T1000 (cell line): Measurements from ENCODE around the gene XAF1.
"Not testable (repeated sequence)": the region's sequence is repeated elsewhere in the genome, so short reads cannot be mapped to it uniquely, and the experiment has no call there.

ENCODE experiments used
- DNase-seq: peaks from one replicate; lab custom pipeline; 2025; ENCODE audit warnings: mixed read lengths; lab: John Stamatoyannopoulos, UW

XAF1 gene

DNA sequence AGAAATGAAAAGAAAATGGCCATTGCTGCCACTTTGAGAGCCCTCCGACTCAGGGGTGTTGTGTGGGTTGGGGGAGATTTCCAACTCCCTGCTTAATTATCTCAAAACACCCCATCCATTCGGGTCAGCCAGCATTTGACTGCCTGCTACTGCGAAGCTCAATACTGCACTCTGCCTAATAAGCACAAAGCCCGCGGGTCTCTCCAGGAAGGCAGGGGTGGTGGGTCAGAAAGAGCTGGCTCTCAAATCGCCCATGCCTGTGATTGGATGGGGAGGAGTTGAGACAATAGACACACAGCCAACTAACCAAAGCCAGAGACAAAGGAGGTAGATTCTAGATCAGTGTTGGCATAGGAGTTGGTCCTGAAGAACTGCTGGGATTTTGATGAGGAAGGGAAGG lies 2.3 kb upstream of the XAF1 start:
- no peak for DNase-seq

DNA sequence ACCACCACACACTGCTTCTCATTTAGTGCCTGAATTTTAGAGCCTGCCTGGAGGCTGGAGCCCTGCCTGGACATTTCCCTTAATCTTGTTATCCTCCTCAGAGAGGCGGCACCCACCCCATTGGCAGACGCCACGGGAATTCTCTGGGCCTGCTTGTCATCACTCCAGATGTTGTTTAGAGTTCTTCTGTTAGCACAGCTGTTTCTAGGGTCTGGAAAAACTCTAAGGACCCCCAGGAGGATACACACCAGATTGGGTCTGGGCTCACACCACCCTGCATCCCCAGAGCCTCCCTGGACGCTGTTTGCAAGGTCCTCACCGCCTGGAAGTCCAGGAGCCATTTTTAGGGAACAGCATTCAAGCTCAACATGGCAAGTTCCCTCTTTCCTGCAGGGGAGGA lies 565 bp upstream of the XAF1 start:
- DNase-seq, result no peak

GRCh38 chr17:6756425-6757031 lies 682 bp downstream of the XAF1 start:
- no peak for DNase-seq

- DNase-seq, result no peak
Measured at GRCh38 chr17:6757747-6758146, 1.9 kb downstream of the XAF1 start.

- no peak for DNase-seq
Measured at GRCh38 chr17:6761779-6762178, 5.9 kb downstream of the XAF1 start.

DNA sequence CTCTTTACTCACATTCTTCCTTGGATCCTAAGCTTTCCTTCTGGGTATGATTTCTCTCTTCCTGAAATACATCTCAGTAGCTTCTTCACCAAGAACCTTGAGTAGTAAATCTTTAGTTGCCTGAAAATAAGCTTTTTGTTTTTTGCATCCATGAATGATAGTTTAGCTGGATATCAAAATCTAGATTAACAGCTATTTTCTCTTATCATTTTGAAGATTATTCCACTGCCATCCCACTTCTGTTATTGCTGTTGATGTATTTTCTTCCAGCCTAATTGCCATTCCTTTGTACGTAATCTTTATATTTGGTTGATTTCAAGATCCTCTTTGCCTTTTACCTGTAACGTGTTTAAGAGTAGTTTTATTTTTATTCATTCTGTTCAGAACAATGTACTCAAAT lies 12.6 kb downstream of the XAF1 start:
- no peak for DNase-seq

- no peak for DNase-seq
Measured at GRCh38 chr17:6772016-6772415, 16.2 kb downstream of the XAF1 start.

GRCh38 chr17:6774906-6775305 lies 19.1 kb downstream of the XAF1 start:
- DNase-seq, result not testable (repeated sequence)

DNA sequence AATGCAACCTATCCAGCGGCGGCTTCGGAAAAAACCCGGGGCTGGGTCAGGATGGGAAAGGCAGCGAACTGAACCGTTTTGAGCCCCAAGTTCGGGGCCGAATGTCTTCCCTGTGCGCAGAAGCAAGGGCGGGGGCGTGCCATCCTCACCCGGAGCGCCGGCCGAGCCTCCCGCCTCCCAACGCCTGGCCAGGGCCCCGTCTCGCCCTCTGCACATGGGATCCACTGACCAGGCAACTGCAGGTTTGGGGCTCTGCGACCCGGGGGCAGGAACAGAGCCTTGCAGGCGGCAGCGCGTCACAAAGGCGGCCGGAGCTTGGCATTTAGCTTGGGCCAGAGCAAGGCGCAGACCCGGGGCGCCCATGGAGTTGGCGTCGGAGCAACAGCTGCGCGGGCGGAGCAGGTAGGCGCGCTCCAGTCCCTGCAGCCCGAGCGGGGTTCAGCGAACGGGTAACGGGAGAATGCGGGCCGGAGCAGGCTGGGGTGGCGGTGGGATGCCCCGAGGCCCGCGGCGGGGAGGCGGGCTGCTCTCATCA lies 20.1 kb downstream of the XAF1 start, which contains the start of gene FBXO39:
Gene FBXO39 (plus strand): TSS at position 345 of the 535 bp plus-strand sequence. CDS start 3,654 bp downstream, outside the sequence.
- DNase-seq, result no peak

- no peak for DNase-seq
Measured at GRCh38 chr17:6779411-6779810, 23.6 kb downstream of the XAF1 start.

GRCh38 chr17:6780001-6780400 lies 24.2 kb downstream of the XAF1 start:
- DNase-seq, result no peak

- no peak for DNase-seq
Measured at GRCh38 chr17:6780886-6781285, 25.0 kb downstream of the XAF1 start.

GRCh38 chr17:6782244-6782643 lies 26.4 kb downstream of the XAF1 start:
- DNase-seq, result no peak

DNA sequence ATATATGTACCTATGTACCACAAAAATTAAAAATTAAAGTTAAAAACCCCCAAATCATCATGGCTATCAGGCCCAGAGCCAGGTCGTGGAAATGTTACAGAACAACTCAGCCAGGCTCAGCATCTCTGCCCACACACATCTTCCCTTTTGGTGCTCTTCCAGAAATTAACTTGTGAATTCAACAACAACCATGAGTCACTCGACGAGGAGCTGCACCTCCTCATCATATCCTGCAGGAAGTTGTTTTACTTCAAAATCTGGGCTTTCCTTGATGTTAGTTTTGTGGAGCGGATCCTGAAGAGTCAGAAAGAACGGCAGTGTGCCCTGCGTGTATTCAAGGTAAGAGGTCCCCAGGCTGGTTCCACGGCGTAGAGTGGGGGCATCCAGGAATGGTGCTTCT lies 30.8 kb downstream of the XAF1 start:
- no peak for DNase-seq

DNA sequence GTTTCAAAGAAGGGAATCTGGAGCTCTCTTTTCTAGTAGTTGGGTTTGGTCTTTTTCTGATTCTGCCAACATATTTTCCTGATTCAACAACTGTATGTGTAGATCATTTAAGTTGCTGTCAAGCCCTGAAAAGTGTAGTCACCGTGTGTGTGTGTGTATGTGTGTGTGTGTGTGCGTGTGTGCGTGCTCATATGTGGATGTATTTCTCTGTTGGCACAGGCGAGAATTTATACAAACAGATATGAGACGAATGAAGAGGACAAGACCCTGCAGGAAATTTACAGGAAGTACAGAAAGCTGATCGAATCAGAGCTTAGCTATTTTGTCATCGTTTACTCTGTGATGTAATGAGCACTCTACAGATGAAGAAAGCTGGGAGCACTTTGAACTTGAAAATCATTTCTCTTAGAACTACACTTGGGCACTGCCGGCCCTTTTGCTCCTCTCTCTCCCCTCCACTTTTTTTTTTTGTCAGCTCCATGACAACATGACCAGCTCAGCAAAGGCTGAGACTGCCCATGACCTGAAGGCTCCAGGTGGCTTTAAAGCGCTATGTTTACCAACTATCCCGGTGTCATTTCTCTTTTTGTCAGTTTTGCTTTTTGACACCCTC lies 31.3 kb downstream of the XAF1 start:
- no peak for DNase-seq

GRCh38 chr17:6789146-6789545 lies 33.3 kb downstream of the XAF1 start:
- DNase-seq, result no peak

GRCh38 chr17:6793748-6794493 lies 38.1 kb downstream of the XAF1 start:
- no peak for DNase-seq

- DNase-seq, result no peak
Measured at GRCh38 chr17:6796017-6796886, 40.4 kb downstream of the XAF1 start.

DNA sequence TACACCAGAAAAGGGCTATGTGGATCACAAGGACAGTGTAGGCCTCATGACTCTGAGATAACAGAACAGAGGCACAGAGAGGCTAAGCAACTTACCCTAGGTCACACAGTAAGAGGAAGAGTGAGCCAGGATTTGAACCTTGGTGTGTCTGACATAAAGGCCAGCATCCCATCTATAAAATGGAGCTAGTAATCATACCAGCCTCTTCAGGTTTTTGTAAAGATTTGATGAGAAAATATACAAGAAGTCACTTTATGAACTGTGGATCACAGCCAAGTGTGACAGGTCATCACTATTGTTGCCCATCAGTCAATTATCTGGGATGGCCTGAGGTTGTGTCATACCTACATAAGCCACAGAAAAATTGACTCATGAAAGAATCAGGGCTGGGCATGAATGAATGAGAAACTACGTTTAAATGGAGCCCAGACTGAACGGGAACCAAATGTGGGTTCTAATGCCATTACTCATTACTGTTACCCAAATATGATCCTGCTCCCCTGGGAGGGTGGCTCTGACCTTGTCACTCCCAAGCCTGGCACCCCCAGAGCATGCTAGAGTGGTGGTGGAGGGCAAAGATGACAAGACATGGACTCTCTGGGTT lies 41.1 kb downstream of the XAF1 start:
- no peak for DNase-seq

DNA sequence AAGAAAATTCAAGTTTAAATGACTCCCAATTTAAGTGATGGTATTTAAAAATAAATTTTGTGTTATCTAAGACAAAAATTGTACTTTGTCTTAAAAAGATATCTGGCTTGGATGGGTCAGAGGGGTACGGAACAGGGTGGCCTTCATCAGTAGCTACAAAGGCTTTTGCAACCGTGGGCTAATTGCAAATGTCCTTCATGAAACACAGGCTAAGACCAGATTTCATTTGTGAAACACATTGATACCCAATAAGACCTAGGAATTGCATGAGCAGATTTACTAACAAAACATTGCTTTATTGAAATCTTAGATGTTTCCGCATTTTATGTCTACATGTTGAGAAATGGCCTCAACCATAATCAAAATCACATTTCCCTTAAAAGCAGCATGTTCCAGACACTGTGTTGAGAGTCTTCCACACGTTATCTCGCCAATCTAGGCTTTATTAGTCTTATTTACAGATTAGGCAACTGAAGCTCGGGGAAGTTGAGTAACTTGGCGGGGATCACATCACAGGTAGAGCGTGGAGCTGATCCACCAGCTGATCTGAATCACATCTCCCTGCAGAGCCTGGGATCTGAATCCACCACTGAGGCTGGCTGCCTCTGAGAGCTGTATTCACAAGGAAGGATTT lies 42.0 kb downstream of the XAF1 start:
- DNase-seq, result no peak

DNA sequence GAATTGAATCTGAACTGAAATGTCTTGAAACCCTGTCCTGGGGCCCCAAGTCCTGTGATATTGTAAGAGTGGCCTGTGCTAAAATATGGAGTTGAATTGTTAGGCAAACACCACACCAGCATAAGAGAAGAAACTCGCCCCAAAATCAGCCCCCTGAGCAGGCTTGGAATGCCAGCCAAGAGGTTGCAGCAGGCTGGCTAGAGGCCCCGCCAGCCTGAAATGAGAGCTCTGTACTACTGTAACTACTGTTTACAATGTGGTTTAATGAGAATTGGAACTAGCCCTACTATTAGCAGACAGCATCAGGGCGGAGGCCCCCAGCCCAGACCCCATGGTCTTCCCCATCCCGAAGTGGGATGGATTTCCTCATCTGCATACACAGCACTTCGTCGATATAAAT lies 43.9 kb downstream of the XAF1 start:
- DNase-seq, result no peak
